HG03571 (cell line): ENCODE measurements around the gene CIZ1.
"Not testable (repeated sequence)": the region's sequence is repeated elsewhere in the genome, so short reads cannot be mapped to it uniquely, and the experiment has no call there.

Experiments
- ATAC-seq: cut with Tn5 transposase; IDR thresholded peaks from one replicate; pipeline ENCODE4 v1.9.1; 2021; ENCODE audit not compliant: unreplicated experiment

The CIZ1 gene

GRCh38 chr9:128149001-128149701 lies 42.2 kb downstream of the CIZ1 start, which contains the start of gene LCN2:
Gene LCN2, plus strand, starts transcription at chr9:128149453. Its CDS starts 73 bp downstream, at chr9:128149526.
- ATAC-seq: no peak

- ATAC-seq: no peak
Observed at GRCh38 chr9:128148509-128149000, 42.8 kb downstream of the CIZ1 start.

- ATAC-seq: no peak
Observed at GRCh38 chr9:128146591-128147120, 44.7 kb downstream of the CIZ1 start.

- no peak for ATAC-seq
Observed at GRCh38 chr9:128145951-128146351, 45.4 kb downstream of the CIZ1 start.

GRCh38 chr9:128145536-128145935 lies 45.8 kb downstream of the CIZ1 start:
- ATAC-seq: no peak

- no peak for ATAC-seq
Observed at GRCh38 chr9:128144239-128145181, 46.9 kb downstream of the CIZ1 start.

- ATAC-seq: no peak
Observed at GRCh38 chr9:128143525-128144238, 47.7 kb downstream of the CIZ1 start.

- no peak for ATAC-seq
Observed at GRCh38 chr9:128142596-128142995, 48.8 kb downstream of the CIZ1 start.

- ATAC-seq: no peak
Observed at GRCh38 chr9:128142061-128142460, 49.3 kb downstream of the CIZ1 start.

GRCh38 chr9:128141604-128142003 lies 49.8 kb downstream of the CIZ1 start:
- ATAC-seq: no peak

GRCh38 chr9:128139621-128140020 lies 51.8 kb downstream of the CIZ1 start:
- ATAC-seq: no peak

GRCh38 chr9:128138001-128138400 lies 53.4 kb downstream of the CIZ1 start:
- no peak for ATAC-seq

GRCh38 chr9:128136816-128137793 lies 54.3 kb downstream of the CIZ1 start:
- no peak for ATAC-seq

- not testable (repeated sequence) for ATAC-seq
Observed at GRCh38 chr9:128135561-128135960, 55.8 kb downstream of the CIZ1 start.

- ATAC-seq: not testable (repeated sequence)
Observed at GRCh38 chr9:128132139-128132538, 59.2 kb downstream of the CIZ1 start.

GRCh38 chr9:128131346-128131745 lies 60.0 kb downstream of the CIZ1 start:
- ATAC-seq: not testable (repeated sequence)

- not testable (repeated sequence) for ATAC-seq
Observed at GRCh38 chr9:128130651-128131050, 60.7 kb downstream of the CIZ1 start.

- not testable (repeated sequence) for ATAC-seq
Observed at GRCh38 chr9:128129976-128130590, 61.3 kb downstream of the CIZ1 start.
